ENCODE measurements around the gene ANKHD1.

- TF ChIP-seq, protein P1, sequence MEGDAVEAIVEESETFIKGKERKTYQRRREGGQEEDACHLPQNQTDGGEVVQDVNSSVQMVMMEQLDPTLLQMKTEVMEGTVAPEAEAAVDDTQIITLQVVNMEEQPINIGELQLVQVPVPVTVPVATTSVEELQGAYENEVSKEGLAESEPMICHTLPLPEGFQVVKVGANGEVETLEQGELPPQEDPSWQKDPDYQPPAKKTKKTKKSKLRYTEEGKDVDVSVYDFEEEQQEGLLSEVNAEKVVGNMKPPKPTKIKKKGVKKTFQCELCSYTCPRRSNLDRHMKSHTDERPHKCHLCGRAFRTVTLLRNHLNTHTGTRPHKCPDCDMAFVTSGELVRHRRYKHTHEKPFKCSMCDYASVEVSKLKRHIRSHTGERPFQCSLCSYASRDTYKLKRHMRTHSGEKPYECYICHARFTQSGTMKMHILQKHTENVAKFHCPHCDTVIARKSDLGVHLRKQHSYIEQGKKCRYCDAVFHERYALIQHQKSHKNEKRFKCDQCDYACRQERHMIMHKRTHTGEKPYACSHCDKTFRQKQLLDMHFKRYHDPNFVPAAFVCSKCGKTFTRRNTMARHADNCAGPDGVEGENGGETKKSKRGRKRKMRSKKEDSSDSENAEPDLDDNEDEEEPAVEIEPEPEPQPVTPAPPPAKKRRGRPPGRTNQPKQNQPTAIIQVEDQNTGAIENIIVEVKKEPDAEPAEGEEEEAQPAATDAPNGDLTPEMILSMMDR (conservative IDR thresholded peaks at IDR 0.05; ENCODE audit: low read length) = no peak
- no peak for TF ChIP-seq EZH2phosphoT487 (IDR thresholded peaks at IDR 0.05; ENCODE audit: borderline replicate concordance, low read depth, low read length)
These were observed 146.1 kb downstream of the ANKHD1 start, which contains the start of gene EIF4EBP3 for GRCh38 chr5:140547508-140548299.

Measured in OCI-LY7 (cell line).